Measurements from ENCODE around the gene AMN1.
"Not testable (repeated sequence)": the region's sequence is repeated elsewhere in the genome, so short reads cannot be mapped to it uniquely, and the experiment has no call there.

Gene AMN1

DNA sequence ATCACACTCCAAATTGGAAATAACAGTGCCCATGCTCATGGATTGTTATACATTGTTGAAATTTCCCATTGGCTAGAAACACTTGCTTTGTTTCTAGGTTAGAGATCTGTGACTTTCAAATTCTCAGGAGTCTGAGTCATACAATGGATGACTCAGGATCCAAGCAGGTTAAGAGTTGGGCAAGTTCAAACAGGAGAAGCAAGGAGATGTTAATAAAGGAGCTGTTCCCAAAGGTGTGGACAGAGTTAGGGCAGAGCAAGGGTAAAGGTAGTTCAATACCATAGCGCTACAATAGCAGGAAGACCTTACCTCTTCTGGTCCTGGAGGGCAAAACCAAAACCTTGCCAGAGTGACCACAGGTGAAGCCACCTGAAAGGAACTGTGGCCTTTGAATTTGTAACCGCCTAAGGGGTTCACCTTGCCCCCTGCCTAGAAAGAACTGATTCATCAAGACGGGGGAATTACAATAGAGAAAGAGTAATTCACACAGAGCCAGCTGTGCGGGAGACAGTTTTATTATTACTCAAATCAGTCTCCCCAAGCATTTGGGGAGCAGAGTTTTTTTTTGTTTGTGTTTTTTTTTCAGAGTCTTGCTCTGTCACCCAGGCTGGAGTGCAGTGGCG is 4.2 kb upstream of the AMN1 start:
- DNase-seq: peak; percentile 23

DNA sequence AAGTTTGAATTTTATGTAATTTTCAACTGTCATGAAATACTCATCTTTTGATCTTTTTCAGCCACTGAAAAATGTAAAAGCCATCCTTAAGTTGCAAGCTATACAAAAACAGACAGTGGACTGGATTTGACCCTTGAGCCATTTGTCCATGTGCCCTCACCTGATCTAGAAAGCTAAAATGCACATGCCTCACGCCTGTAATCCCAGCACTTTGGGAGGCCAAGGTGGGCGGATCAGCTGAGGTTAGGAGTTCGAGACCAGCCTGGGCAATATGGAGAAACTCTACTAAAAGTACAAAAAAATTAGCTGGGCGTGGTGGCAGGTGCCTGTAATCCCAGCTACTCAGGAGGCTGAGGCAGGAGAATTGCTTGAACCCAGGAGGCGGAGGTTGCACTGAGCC is 2.4 kb upstream of the AMN1 start:
- DNase-seq: not testable (repeated sequence)

DNA sequence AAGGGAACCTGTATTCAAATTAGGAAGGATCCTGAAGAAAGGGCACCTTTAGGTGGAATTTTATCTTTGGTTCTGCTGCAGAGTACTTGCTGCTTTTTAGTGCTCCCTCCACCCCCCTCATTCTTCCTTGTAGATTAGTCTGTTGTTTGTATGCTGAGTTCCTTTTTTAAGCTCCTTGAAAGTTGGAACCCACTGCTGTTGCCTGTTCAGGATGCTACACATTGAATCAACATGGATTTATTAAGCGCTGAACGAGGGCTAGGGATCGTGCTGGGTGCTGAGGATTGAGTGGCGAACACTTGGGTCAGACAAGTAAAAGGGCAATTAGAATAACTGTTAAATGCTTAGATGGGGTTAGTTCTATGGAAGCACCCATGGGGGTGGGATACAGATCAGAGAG is 884 bp upstream of the AMN1 start:
- DNase-seq: no peak

DNA sequence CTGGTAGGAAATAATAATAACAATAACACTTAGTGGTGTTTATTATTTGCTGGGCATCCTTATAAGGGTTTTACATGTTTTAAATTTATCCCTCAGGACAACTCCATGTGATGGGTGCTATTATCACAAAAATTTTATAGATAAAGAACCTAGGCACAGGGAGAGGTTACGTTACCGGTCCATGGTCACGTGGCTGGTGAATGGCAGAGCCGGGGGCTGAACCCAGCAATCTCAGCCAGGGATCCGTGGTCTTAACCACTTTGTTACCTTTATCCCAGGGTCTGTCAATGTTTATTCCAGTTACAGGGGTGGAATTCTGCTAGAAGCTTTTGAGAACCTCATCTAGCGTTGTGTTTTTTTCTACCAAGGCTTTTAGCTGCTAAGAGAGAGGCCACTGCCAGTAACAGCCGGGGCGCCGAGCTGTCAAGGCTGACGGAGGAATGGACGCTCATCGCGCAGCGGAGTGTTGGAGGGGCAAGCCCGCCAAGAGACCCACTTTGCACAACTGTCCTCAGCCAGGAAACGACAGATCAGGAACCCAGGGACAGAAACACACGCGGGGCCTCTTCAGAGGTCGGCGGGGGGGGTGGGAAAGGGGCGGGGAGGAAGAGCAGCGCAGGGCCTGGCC is 418 bp downstream of the AMN1 start:
- DNase-seq: no peak

DNA sequence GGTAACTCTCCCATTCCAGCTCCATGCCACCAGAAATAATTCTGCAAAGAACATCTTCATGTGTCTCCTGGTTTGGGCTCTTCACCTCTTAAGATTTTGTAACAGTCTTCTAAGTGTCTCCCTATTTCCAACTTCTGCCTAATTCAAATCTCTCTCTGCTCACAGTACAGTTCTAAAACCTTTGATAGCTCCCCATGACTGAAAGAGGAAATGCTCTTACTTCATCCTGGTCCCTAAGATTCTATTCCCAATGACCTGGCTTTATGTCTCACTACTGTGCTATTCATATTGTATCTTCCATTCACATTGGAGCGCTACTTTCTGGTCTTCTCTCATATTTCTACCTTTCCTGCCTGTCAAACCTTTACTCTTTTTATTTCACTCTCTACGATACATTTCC is 1.6 kb downstream of the AMN1 start:
- no peak for DNase-seq

DNA sequence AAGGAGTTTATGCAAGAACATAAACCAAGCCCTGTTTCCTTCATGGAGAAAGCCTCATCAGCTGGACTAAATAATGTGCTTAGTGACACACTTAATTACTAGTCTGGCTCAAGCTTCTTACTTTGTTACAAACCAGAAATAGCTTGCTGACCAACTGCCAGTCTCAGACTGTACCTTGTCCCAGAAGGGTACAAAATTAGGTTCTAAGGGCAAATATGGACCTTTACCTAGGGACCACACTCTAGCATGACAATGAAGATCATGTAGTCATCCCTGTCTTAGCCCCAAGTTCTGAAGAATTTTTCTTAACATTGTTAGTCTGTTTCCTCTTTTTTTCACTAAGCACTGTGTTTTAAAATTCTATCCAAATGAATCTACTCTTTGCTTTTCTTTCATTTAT is 2.2 kb downstream of the AMN1 start:
- DNase-seq: no peak

DNA sequence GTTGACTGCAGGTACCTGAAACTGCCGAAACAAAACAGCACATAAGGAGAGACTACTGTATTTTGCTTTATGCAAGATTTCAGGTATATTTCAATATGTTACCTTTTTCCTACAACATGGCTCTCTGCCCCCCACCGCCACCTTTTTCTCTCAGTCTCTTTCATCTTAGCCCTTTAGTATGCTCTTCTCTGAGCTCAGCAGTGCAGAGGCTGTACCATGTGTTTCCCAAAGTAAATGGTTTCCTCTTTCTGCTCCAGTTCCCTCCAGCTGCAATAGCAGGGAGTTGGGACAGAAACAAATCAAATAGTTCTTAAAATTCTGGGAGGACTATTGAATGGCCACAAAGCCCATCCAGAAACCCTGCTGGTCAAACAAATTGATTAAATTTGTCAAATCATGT is 4.3 kb downstream of the AMN1 start:
- DNase-seq: no peak

DNA sequence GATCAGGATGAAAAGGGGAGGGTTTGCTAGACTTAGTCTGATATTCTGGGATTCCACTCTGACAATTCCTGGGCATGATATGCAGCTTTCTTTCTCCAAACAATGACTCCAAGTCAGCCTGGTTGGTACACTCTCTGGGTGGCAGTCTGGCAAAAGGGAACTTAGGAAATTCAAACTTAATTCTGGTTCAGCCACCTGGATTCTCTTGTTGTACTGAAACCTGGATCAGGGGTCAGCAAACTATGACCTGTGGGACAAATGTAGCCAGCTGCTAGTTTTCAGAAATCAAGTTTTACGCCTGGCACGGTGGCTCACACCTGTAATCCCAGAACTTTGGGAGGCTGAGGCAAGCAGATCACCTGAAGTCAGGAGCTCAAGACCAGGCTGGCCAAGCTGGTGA is 6.2 kb downstream of the AMN1 start:
- no peak for DNase-seq

DNA sequence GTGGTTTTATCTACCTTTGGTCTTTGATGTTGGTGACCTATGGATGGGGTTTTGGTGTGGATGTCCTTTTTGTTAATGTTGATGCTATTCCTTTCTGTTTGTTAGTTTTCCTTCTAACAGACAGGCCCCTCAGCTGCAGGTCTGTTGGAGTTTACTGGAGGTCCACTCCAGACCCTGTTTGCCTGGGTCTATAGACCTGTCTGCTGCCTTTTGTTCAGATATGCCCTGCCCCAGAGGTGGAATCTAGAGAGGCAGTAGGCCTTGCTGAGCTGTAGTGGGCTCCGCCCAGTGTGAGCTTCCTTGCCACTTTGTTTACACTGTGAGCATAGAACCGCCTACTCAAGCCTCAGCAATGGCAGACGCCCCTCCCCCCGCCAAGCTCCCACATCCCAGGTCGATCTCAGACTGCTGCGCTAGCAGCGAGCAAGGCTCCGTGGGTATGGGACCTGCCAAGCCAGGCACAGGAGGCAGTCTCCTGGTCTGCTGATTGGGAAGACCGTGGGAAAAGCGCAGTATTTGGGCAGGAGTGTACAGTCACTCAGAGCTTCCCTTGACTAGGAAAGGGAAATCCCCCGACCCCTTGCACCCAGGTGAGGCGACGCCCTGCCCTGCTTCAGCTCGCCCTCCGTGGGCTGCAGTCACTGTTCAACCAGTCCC is 10.2 kb downstream of the AMN1 start:
- DNase-seq: not testable (repeated sequence)

DNA sequence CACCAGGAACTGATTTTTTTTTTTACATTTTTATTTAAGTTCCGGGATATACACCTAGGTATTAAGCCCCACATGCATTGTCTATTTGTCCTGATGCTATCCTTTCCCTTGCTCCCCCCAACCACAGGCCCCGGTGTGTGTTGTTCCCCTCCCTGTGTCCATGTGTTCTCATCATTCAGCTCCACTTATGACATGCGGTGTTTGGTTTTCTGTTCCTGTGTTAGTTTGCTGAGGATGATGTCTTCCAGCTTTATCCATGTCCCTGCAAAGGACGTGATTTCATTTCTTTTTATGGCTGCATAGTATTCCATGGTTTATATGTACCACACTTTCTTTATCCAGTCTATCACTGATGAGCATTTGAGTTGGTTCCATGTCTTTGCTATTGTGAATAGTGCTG is 11.8 kb downstream of the AMN1 start:
- DNase-seq: not testable (repeated sequence)

DNA sequence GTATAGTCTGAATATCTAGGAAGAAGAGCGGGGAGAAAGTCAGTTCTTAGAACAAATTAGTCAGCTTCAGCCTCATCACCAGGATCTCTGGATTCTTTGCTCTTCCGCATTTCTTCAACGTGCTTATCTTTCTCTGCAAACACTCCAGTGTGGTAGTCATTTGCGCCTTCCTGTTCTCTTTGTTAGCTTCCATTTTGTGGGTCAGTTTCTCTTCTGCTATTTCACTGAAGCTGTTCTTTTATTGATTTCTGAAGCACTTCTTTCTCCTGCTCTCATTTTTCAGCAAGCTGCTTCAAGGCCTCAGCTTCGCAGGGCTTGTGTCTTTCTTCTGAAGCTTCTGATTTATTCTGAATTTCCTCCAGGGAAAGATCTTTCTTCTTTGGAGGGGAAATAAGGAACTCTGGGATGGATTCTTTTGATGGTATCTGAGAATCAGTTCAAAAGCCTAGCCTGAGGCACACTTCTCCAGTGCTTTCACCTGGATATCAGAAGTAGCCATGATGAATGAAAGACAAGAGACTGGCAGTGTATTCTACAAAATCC is 13.5 kb downstream of the AMN1 start:
- DNase-seq: no peak

DNA sequence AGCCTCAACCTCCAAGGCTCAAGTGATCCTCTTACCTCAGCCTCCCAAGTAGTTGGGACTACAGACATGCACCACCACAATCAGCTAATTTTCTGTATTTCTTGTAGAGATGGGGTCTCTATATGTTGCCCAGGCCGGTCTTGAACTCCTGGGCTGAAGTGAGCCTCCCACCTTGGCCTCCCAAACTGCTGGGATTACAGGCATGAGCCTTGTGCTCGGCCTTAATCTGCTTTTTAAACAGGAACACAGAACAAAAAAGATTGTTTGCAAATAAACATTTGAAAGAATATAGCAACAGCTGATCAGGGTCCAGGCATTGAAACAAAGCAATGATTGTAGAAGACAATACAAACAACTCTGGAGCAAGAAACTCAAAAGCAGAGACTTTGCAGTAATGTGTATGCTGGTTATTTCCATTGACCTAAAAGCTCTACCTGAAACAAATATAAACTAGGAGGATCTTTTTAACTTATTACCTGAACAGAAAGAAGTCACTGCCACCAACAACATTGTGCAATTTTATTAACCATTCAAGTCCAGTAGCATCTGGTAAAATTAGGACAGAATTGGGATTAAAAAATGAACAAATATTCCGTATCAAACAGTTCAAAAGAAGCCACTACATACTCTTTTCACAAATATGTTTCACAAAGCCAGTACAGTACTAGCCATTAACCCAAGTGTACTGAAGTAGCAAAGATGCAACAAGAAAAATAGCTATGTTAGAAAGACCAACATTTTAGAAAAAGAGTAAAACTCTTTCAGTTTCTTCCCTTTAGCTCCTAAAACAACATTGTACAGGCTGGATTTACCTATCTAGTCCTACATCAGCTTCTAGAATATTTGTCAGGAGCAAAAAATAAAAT is 14.2 kb downstream of the AMN1 start:
- no peak for DNase-seq

DNA sequence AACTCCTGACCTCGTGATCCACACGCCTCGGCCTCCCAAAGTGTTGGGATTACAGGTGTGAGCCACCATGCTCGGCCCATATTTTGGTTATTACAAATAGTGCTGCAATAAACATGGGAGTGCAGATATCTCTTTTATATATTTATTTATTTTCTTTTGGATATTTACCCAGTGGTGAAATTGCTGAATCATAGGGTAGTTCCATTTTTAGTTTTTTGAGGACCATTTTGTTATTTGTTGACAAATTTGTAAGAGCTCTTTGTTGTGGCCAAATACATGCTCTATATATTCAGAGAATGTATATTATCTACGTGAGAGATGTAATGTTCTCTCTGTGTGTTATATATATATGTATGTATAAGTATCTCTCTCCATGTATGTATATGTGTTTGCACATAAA is 15.9 kb downstream of the AMN1 start:
- no peak for DNase-seq

DNA sequence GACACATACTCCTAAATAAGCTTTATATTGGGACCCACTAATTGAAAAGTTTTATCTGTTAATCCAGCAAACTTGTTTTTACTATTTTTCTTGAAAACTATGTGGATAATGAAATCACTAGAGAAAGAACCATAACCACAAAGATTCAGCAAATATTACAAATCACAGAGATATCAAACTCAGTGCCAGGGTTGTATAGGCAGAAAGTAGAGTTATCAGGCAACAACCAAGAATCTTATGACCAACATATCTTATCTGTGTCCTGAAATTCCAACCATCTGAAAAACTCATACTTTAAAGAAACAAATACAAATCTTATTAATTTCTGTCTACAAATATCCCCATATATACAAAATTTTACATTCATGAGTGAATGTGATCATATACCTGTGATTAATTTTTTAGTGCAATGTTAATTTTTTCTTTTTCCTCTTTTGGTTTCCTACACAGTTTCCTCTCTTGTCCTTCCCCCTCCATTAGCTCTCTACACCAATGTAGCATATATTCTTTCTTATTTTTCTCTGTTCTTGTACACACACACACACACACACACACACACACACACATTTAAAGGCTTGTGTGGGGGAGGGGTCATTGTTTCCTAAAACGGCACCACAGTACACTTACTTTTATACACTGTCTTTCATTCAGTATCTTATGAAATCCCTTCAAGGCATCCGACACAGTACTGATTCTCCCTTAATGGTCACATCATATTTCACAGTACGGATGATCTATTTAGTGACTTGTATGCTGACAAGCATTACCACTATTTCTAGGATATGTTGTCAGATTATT is 18.6 kb downstream of the AMN1 start:
- no peak for DNase-seq

DNA sequence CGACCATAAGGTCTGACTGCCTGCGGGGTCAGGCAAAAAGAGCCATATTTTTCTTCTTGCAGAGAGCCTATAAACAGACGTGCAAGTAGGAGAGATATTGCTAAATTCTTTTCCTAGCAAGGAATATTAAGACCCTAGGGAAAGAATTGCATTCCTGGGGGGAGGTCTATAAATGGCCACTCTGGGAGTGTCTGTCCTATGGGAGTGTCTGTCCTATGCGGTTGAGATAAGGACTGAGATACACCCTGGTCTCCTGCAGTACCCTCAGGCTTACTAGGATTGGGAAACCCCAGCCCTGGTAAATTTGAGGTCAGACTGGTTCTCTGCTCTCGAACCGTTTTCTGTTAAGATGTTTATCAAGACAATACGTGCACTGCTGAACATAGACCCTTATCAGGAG is 20.7 kb downstream of the AMN1 start:
- not testable (repeated sequence) for DNase-seq

DNA sequence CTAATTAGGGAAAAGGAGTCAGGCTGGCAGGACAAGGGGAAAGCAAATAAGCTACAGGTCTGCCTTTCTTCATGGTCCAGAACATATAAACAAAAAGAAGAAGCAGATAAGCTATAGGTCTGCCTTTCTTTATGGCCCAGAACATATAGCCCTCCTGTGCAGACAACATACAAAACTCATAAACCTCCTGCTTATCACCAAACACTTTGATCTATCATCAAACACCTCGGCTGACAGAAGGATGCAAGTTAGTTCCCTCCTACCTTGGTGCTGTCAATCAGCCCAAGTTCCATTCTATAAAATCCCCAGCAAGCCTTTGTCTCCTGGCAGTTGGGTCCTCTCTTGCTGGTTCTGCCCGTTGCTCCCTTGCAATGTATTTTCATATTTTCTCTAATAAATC is 23.2 kb downstream of the AMN1 start:
- DNase-seq: no peak

DNA sequence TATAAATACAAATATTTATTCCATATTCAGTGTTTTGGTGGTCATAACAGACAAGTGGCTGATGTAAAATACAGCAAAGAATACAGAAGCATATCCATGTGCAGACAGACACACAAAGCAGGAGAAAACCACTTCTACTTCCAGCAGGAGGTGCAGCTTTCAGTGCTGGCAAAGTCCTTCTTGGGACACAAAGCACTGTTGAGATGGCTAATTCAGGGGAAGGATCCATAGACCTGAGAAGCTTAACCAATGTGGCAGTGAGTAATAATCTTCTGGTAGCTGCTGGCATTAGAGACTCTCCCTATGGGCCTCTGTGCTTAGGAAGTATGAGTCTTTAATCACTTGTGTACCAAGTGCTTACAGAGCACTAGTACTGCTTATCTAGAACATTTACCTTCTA is 26.8 kb downstream of the AMN1 start:
- DNase-seq: no peak

DNA sequence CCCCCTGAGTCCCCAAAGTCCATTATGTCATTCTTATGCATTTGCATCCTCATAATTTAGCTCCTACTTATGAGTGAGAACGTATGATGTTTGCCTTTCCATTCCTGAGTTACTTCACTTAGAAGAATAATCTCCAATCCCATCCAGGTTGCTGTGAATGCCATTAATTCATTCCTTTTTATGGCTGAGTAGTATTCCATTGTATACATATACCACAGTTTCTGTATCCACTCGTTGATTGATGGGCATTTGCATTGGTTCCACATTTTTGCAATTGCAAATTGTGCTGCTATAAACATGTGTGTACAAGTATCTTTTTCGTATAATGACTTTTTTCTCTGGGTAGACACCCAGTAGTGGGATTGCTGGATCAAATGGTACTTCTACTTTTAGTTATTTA is 38.9 kb downstream of the AMN1 start:
- not testable (repeated sequence) for DNase-seq

DNA sequence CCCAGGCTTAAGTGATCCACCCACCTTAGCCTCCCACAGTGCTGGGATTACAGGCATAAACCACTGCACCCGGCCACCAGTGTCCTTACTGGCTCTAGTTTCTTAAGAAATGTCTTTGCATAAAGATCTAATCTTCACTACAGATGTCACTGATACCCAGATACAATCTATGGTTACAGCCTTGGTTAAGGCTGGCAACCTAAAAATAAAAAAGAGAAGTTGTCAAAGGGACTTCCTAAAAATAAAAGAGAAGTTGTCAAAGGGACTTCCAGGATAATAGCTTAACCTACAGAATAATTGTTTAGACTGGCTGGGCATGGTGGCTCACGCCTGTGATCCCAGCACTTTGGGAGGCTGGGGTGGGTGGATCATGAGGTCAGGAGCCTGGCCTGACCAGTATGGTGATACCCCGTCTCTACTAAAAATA is 41.7 kb downstream of the AMN1 start:
- no peak for DNase-seq

DNA sequence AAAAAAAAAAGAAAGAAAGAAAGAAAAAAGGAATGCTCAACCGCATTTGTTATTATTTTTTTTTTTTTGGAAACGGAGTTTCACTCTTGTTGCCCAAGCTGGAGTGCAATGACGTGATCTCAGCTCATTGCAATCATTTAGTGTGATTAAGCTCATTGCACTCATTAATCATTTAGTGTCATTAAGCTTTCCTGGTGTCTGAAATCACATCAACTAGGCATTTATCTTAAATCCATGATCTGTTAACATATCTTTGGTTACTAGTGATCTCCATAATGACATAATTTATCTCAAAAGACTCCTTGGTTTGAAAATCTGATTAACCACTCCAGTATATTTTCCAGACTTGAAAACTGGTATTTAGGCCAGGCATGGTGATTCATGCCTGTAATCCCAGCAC is 43.0 kb downstream of the AMN1 start:
- no peak for DNase-seq

DNA sequence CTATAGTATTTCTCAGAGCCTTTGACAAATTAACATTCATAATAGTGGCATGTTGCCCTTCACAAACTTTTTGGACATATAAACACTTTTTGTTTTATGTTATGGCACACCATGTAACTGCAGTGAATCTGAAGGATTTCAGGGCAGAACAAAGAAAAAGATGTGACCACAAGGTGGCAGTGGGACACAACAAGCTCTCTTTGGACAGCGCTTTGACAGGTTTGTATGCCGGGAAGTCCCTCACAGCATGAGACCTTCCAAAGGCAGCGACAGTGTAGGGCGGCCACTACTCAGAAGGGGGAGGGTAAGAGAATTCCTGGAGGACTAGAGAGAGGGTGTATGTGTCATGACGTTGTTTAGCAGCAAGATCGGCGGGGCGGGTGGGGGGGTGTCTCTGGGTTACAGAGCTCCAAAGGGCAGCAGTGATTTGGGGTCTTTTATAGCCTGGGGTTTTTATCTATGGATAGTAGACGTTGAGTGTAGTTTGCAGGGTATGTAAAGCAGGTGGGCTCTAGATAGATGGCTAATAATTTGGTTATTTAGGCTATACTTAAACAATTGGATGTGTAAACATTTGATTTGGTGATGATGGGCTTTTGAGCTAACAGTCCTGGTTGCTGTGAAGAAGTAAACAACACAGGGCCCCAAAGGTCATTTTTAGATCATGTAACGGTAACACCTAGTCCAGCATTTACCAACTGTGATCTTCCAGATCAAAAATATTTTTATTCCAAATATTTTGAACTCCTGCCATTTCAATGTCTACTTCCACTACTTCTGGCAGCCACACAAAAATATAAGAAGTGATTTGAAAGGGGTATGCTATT is 46.5 kb downstream of the AMN1 start:
- DNase-seq: peak; percentile 57

DNA sequence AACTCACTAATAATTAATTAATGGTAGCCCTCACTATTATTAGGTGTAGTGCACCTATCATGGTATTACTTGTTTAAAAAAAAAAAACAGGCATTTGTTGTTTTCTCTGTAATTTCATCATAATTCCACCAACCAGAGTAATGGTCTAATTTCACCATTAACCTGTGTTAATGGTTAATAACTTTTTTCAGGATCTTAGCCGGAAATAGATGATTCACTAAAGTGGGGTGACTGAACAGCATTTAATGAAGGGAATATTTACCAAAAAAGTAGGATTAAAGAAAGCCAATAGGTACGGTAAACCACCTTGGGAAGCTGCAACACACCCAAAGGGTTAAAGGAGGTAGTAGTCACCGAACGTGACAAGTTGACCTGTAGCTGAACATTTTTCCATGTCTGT is 56.3 kb downstream of the AMN1 start:
- DNase-seq: no peak
